Neural progenitor cell (in vitro differentiated cells): ENCODE results near the gene SIPA1L3. TPM values are rescaled to one million over a fixed set of nuclear protein-coding genes. Genes with fewer than 3 reads are reported as not detected.

ENCODE experiments used
- DNase-seq: peaks from one replicate; pipeline ENCODE4 v3.0.0-alpha.2; 2016; ENCODE audit warnings: low spot score
- H2AFZ ChIP-seq: fragments of 200-600 bp; sonication (generic); replicated peaks from 2 replicates; pipeline ENCODE4 v1.6.1; 2016; ENCODE audit warnings: antibody characterized with exemption
- H3F3A ChIP-seq: fragments of 200-600 bp; sonication (generic); 2 replicates; pipeline ENCODE4 v1.6.1; 2016; ENCODE audit warnings: antibody characterized with exemption, low read depth
- H3K27ac ChIP-seq: fragments of 200-600 bp; sonication (generic); 2 replicates; pipeline ENCODE4 v1.5.1; 2016; ENCODE audit warnings: mild to moderate bottlenecking
- H3K27me3 ChIP-seq: fragments of 200-600 bp; sonication (generic); 2 replicates; pipeline ENCODE4 v1.6.1; 2016; ENCODE audit warnings: mild to moderate bottlenecking, moderate library complexity
- H3K36me3 ChIP-seq: fragments of 200-600 bp; sonication (generic); 2 replicates; pipeline ENCODE4 v1.5.1; 2016
- H3K4me1 ChIP-seq: fragments of 200-600 bp; sonication (generic); 2 replicates; pipeline ENCODE4 v1.6.1; 2016; ENCODE audit warnings: mixed run types
- H3K4me2 ChIP-seq: fragments of 200-600 bp; sonication (generic); 2 replicates; pipeline ENCODE4 v1.6.1; 2016
- H3K4me3 ChIP-seq: fragments of 200-600 bp; sonication (generic); 2 replicates; pipeline ENCODE4 v1.5.1; 2016
- H3K79me2 ChIP-seq: fragments of 200-600 bp; sonication (generic); 2 replicates; pipeline ENCODE4 v1.6.1; 2016; ENCODE audit warnings: low read depth
- H3K9ac ChIP-seq: fragments of 200-600 bp; sonication (generic); 2 replicates; pipeline ENCODE4 v1.6.1; 2016
- H3K9me3 ChIP-seq: fragments of 200-600 bp; sonication (generic); 2 replicates; pipeline ENCODE4 v1.5.1; 2016; ENCODE audit warnings: low read depth
- H4K20me1 ChIP-seq: fragments of 200-600 bp; sonication (generic); 2 replicates; pipeline ENCODE4 v1.6.1; 2016; ENCODE audit warnings: low read depth
- H3K27ac Mint-ChIP-seq: 3 replicates; pipeline ENCODE4 v1.8.0; 2021; ENCODE audit warnings: mixed read lengths
- H3K27me3 Mint-ChIP-seq: 2 replicates; pipeline ENCODE4 v1.8.0; 2022; ENCODE audit warnings: low read depth, mild to moderate bottlenecking, inconsistent platforms, moderate library complexity, mixed read lengths; ENCODE audit not compliant: insufficient read depth
- H3K36me3 Mint-ChIP-seq: 3 replicates; pipeline ENCODE4 v1.8.0; 2021; ENCODE audit warnings: mixed read lengths
- H3K4me1 Mint-ChIP-seq: 3 replicates; pipeline ENCODE4 v1.8.0; 2021; ENCODE audit warnings: mixed read lengths
- H3K4me3 Mint-ChIP-seq: 3 replicates; pipeline ENCODE4 v1.8.0; 2021; ENCODE audit warnings: mild to moderate bottlenecking, moderate library complexity, mixed read lengths
- H3K9me3 Mint-ChIP-seq: 3 replicates; pipeline ENCODE4 v1.8.0; 2020; ENCODE audit warnings: mixed read lengths
- EZH2 ChIP-seq: fragments of 200-600 bp; sonication (generic); IDR thresholded peaks from 2 replicates; pipeline ENCODE4 v1.6.1; 2017; ENCODE audit warnings: antibody characterized with exemption, mild to moderate bottlenecking, moderate library complexity
- EZH2phosphoT487 ChIP-seq: fragments of 200-600 bp; sonication (generic); IDR thresholded peaks from 2 replicates; pipeline ENCODE4 v1.6.1; 2017; ENCODE audit warnings: antibody characterized with exemption
- total RNA-seq: library from RNA; depleted of rRNA; stranded (reverse); fragments of >200 nt; gene quantifications from 2 replicates; pipeline ENCODE4 v1.2.3, GENCODE V29; 2015; ENCODE audit warnings: low replicate concordance
- TF ChIP-seq, protein P1 (sequence below): fragments of 200-600 bp; sonication (generic); IDR thresholded peaks from 2 replicates; pipeline ENCODE4 v1.5.1; 2017; ENCODE audit warnings: antibody characterized with exemption, mild to moderate bottlenecking

The SIPA1L3 gene
- total RNA-seq, 1 donor from 2014 or later = 19.2 TPM

DNA sequence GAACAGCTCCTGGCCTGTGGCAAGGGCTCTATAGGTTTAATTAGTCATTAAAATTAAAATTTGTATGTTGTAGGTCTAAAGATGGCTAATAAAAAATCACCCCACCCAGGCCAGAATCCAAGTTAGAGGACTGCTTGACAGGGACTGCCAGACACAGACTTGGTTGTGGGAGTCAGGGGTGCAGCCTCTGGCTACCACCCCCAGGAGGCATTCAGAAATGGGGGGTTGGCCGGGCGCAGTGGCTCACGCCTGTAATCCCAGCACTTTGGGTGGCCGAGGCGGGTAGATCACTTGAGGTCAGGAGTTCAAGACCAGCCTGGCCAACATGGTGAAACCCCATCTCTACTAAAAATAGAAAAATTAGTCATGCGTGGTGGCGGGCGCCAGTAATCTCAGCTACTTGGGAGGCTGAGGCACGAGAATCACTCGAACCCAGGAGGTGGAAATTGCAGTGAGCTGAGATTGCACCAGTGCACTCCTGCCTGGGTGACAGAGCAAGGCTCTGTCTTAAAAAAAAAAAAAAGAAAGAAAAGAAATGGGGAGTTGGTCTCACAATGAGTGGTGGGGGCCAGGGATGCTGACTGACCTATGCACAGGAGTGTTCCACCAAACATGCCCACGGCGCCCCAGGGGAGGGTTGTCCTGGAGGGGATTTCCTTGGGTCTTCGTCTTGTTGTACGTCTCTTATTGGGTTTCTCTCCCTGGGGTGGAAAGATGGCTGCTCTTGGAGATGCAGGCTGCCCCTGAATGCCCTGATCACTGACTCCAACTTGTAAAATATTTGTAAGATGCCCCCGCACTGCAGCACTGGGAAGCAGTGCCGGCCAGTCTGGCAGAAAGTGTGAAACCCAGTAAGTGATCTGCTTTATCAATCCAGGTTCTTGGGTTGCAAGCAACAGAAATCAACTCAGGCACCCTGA is 68.8 kb downstream of the SIPA1L3 start:
- Mint-ChIP-seq H3K36me3 (peaks cover 18% of the 10 kb centered on the region), H3K4me3 (no peak overlapping the region), H3K4me1 (peaks cover 22% of the 10 kb centered on the region), H3K27me3 (no peaks in the 10 kb centered on the region), H3K27ac (peak overlapping the region; percentile 63), H3K9me3 (peaks cover 19% of the 10 kb centered on the region)
- no peaks in the 10 kb centered on the region for H3K9me3 ChIP-seq
- no peak overlapping the region for H3K27ac ChIP-seq
- no peak overlapping the region for H2AFZ ChIP-seq
- no peak overlapping the region for H3K9ac ChIP-seq
- H3K4me3 ChIP-seq = no peak overlapping the region
- no peaks in the 10 kb centered on the region for H3K27me3 ChIP-seq
- peaks cover 32% of the 10 kb centered on the region for H3K4me1 ChIP-seq
- no peaks in the 10 kb centered on the region for H3K36me3 ChIP-seq
- H3K79me2 ChIP-seq = peaks cover 73% of the 10 kb centered on the region
- no peak for DNase-seq
- H4K20me1 ChIP-seq = no peaks in the 10 kb centered on the region
- H3F3A ChIP-seq = peaks cover 14% of the 10 kb centered on the region
- TF ChIP-seq EZH2 = no peak
- no peak for TF ChIP-seq EZH2phosphoT487
- TF ChIP-seq, protein P1, sequence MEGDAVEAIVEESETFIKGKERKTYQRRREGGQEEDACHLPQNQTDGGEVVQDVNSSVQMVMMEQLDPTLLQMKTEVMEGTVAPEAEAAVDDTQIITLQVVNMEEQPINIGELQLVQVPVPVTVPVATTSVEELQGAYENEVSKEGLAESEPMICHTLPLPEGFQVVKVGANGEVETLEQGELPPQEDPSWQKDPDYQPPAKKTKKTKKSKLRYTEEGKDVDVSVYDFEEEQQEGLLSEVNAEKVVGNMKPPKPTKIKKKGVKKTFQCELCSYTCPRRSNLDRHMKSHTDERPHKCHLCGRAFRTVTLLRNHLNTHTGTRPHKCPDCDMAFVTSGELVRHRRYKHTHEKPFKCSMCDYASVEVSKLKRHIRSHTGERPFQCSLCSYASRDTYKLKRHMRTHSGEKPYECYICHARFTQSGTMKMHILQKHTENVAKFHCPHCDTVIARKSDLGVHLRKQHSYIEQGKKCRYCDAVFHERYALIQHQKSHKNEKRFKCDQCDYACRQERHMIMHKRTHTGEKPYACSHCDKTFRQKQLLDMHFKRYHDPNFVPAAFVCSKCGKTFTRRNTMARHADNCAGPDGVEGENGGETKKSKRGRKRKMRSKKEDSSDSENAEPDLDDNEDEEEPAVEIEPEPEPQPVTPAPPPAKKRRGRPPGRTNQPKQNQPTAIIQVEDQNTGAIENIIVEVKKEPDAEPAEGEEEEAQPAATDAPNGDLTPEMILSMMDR = no peak
- H3K4me2 ChIP-seq = no peak overlapping the region

DNA sequence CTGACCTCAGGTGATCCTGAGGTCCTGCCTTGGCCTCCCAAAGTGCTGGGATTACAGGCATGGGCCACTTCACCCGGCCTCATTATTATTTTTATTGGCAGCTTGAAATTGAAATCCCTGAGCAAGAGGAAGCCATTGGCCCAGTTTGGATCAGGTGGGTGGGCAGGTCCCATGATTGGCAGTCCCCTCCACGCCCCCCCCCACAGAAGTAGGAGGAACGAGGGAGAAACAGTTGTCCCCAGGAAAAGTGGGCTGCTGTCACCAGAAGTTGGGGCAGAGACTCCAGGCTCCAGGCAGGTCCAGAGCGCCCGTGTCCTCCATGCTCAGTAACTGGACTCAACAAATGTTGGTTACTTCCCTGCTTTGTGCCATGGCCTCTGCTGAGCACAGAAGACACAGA is 70.4 kb downstream of the SIPA1L3 start:
- Mint-ChIP-seq H3K9me3 (peaks cover 9% of the 10 kb centered on the region), H3K27me3 (no peaks in the 10 kb centered on the region), H3K36me3 (peaks cover 9% of the 10 kb centered on the region), H3K27ac (peak overlapping the region; percentile 76), H3K4me1 (peaks cover 23% of the 10 kb centered on the region), H3K4me3 (no peak overlapping the region)
- Histone ChIP-seq H3F3A (peaks cover 14% of the 10 kb centered on the region), H3K27me3 (no peaks in the 10 kb centered on the region), H2AFZ (no peak overlapping the region), H3K4me1 (peaks cover 32% of the 10 kb centered on the region), H3K4me2 (peak overlapping the region; percentile 52), H3K27ac (peak overlapping the region; percentile 94), H3K9ac (peak overlapping the region; percentile 7), H3K4me3 (no peak overlapping the region), H3K36me3 (no peaks in the 10 kb centered on the region), H3K79me2 (peaks cover 70% of the 10 kb centered on the region), H4K20me1 (no peaks in the 10 kb centered on the region), H3K9me3 (no peaks in the 10 kb centered on the region)
- TF ChIP-seq EZH2 = no peak
- DNase-seq = no peak

DNA sequence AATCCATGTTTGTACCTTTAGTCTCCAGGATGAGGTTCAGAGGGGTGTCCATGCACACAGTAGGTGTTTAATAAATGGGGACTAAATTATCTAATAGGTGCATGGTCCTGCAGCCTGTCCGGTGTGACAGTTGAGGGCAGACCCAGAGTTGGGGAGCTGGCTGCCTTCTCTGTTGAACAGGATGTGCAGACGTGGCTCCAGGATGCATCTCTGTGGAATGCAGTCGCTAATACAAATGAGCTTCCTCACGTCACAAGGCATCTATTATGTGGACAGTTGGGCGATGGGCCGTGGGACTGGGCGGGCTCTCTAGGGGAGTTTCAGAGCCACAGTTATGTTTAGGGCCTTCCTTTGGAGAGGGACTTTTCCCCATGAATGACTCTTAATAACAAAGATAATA is 71.0 kb downstream of the SIPA1L3 start:
- peak; percentile 73 for DNase-seq
- Histone ChIP-seq H3K36me3 (no peaks in the 10 kb centered on the region), H3K9me3 (no peaks in the 10 kb centered on the region), H4K20me1 (no peaks in the 10 kb centered on the region), H3K4me1 (peaks cover 32% of the 10 kb centered on the region), H3F3A (peaks cover 14% of the 10 kb centered on the region), H3K27me3 (no peaks in the 10 kb centered on the region), H3K4me3 (no peak overlapping the region), H3K79me2 (peaks cover 70% of the 10 kb centered on the region), H3K4me2 (peak overlapping the region; percentile 52), H3K27ac (peak overlapping the region; percentile 94), H2AFZ (no peak overlapping the region), H3K9ac (peak overlapping the region; percentile 7)
- H3K4me1 Mint-ChIP-seq = peaks cover 23% of the 10 kb centered on the region
- no peak overlapping the region for H3K4me3 Mint-ChIP-seq
- H3K27me3 Mint-ChIP-seq = no peaks in the 10 kb centered on the region
- peaks cover 6% of the 10 kb centered on the region for H3K9me3 Mint-ChIP-seq
- peak overlapping the region; percentile 76 for H3K27ac Mint-ChIP-seq
- H3K36me3 Mint-ChIP-seq = peaks cover 9% of the 10 kb centered on the region
- TF ChIP-seq, protein P1 = no peak
- TF ChIP-seq EZH2phosphoT487 (no peak), EZH2 (no peak)

DNA sequence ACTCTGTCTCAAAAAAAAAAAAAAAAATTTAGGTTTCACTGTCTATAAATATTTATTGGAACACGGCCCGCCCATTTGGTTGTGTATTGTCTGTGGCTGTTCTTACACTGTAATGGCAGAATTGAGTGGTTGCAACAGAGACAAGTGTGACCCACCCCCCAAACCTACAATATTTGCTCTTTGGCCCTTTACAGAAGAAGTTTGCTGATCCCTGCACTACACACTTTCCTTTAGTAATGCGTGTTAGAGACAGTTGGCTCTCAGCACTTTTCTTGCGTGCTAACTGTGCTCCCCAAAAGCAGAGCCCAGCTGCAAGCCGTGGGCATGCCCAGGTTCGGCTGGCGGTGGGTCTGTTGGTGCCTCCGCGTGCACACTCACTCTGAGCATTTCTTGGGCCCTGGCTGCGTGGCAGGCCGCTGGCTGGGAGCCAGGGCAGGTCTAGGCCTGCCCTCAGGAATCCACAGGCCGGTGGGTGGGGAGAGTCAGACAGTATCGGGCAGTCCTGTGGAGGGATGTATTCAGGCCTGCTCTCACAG is 72.6 kb downstream of the SIPA1L3 start:
- Histone ChIP-seq H3F3A (peaks cover 14% of the 10 kb centered on the region), H2AFZ (no peak overlapping the region), H3K4me3 (no peak overlapping the region), H3K36me3 (no peaks in the 10 kb centered on the region), H4K20me1 (no peaks in the 10 kb centered on the region), H3K4me2 (no peak overlapping the region), H3K9me3 (no peaks in the 10 kb centered on the region), H3K79me2 (peaks cover 71% of the 10 kb centered on the region), H3K9ac (peak overlapping the region; percentile 30), H3K27ac (no peak overlapping the region), H3K4me1 (peaks cover 32% of the 10 kb centered on the region), H3K27me3 (no peaks in the 10 kb centered on the region)
- Mint-ChIP-seq H3K4me3 (no peak overlapping the region), H3K4me1 (peaks cover 29% of the 10 kb centered on the region), H3K27ac (no peak overlapping the region), H3K36me3 (peaks cover 6% of the 10 kb centered on the region), H3K27me3 (no peaks in the 10 kb centered on the region), H3K9me3 (no peaks in the 10 kb centered on the region)
- no peak for DNase-seq
- TF ChIP-seq EZH2 (no peak), EZH2phosphoT487 (no peak)
- TF ChIP-seq, protein P1 = no peak
